Measurements from ENCODE around the gene CNBD2.
"Not testable (repeated sequence)": the region's sequence is repeated elsewhere in the genome, so short reads cannot be mapped to it uniquely, and the experiment has no call there.

The CNBD2 gene

GRCh38 chr20:36060676-36061075, 92.3 kb downstream of the CNBD2 start:
- DNase-seq = no peak

GRCh38 chr20:36061754-36062153, 93.4 kb downstream of the CNBD2 start:
- DNase-seq = peak in 7 of 56 donors; percentile 3 to 10 (median 5)

- no peak for DNase-seq
Measured at GRCh38 chr20:36062799-36063198, 94.4 kb downstream of the CNBD2 start.

GRCh38 chr20:36063916-36064657, 95.7 kb downstream of the CNBD2 start:
- peak in 5 of 56 donors; percentile 29 to 38 (median 37) for DNase-seq

- DNase-seq = peak; percentile 17 to 97 (median 89)
Measured at GRCh38 chr20:36064658-36065426, 96.5 kb downstream of the CNBD2 start.

- no peak for DNase-seq
Measured at GRCh38 chr20:36065427-36065998, 97.1 kb downstream of the CNBD2 start.

- no peak for DNase-seq
Measured at GRCh38 chr20:36066777-36067176, 98.4 kb downstream of the CNBD2 start.

- not testable (repeated sequence) for DNase-seq
Measured at GRCh38 chr20:36068526-36068925, 100.1 kb downstream of the CNBD2 start.

GRCh38 chr20:36070451-36070850, 102.1 kb downstream of the CNBD2 start:
- DNase-seq = peak in 32 of 56 donors; percentile 2 to 64 (median 26)

- no peak for DNase-seq
Measured at GRCh38 chr20:36071848-36072247, 103.5 kb downstream of the CNBD2 start.

- DNase-seq = no peak
Measured at GRCh38 chr20:36074983-36075382, 106.6 kb downstream of the CNBD2 start.

GRCh38 chr20:36077762-36078161, 109.4 kb downstream of the CNBD2 start:
- DNase-seq = not testable (repeated sequence)

GRCh38 chr20:36079486-36079885, 111.1 kb downstream of the CNBD2 start:
- DNase-seq = no peak

GRCh38 chr20:36079984-36080383, 111.6 kb downstream of the CNBD2 start:
- DNase-seq = not testable (repeated sequence)
